ENCODE measurements around the gene ADORA2B. TPM values are rescaled to one million over a fixed set of nuclear protein-coding genes. Genes with fewer than 3 reads are reported as not detected.

ADORA2B gene
- total and polyA plus RNA-seq, 2 experiments from 2014 or later, result 10.3 to 13.7 TPM

DNA sequence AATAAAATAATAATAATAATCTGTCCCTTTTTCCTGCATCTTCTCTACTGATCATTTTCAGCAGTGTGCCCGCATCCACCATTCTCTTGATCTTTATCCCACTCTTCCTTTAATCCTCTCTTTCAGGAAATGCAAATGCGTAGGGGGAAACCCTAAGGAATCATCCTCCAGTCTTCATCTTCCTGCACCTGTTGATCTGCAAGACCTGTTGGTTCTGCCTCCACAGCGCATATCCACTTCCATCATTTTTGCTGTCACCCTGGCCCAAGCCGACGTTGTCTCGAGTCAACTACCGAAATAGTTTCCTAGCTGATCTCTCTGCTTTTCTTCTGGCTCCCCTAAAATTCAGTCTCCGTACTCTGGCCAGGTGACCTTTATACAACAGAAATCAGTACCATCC lies 24.5 kb downstream of the ADORA2B start:
- in situ Hi-C loops (cut with MboI), result no loop called here
- Histone ChIP-seq H3K9me2 (ENCODE audit: insufficient read depth) (no peaks in the 10 kb centered on the region), H3K27ac (no peak overlapping the region), H4K20me1 (ENCODE audit: insufficient read depth) (no peaks in the 10 kb centered on the region; the same call in 1 of the 2 replicates), H3K4me1 (ENCODE audit: insufficient read depth) (0 out of 2 replicates have a peak, but pooled peaks cover 3% of the 10 kb centered on the region), H2AFZ (no peak overlapping the region), H3K4me2 (ENCODE audit: unreplicated experiment) (no peak overlapping the region), H3K79me2 (ENCODE audit: insufficient read depth) (0 out of 2 replicates have a peak, but pooled peaks cover 22% of the 10 kb centered on the region), H3K9ac (no peak overlapping the region), H3K36me3 (ENCODE audit: low read depth) (no peaks in the 10 kb centered on the region), H3K4me3 (no peak overlapping the region), H3F3A (ENCODE audit: insufficient read depth) (no peaks in the 10 kb centered on the region), H3K9me3 (ENCODE audit: low read depth) (no peaks in the 10 kb centered on the region), H3K27me3 (replicated peaks; ENCODE audit: insufficient read depth) (no peaks in the 10 kb centered on the region)
- WGBS, 2 experiments (ENCODE audit: low coverage in 1 of 2, low lambda C conversion rate in 2 of 2, missing lambda C conversion rate in 2 of 2), result 98 to 100% methylated on average over 8 of the region's 8 CpGs
- no peak for TF ChIP-seq EZH2 (IDR thresholded peaks at IDR 0.05; ENCODE audit: insufficient read depth, poor library complexity, severe bottlenecking)
- TF ChIP-seq EZH2phosphoT487 (IDR thresholded peaks at IDR 0.05; ENCODE audit: insufficient read depth, low read depth), result no peak
- DNase-seq, result no peak

- TF ChIP-seq EZH2phosphoT487 (IDR thresholded peaks at IDR 0.05; ENCODE audit: insufficient read depth, low read depth), result no peak
- no peak for TF ChIP-seq EZH2 (IDR thresholded peaks at IDR 0.05; ENCODE audit: insufficient read depth, poor library complexity, severe bottlenecking)
- H3K79me2 ChIP-seq (ENCODE audit: insufficient read depth), result peaks cover 22% of the 10 kb centered on the region; the same call in 1 of the 2 replicates
- H3K4me2 ChIP-seq (ENCODE audit: unreplicated experiment), result no peak overlapping the region
- H3K9ac ChIP-seq, result no peak overlapping the region
- 0 out of 2 replicates have a peak, but pooled peaks cover 2% of the 10 kb centered on the region for H3K36me3 ChIP-seq (ENCODE audit: low read depth)
- in situ Hi-C loops (cut with MboI), result no loop called here
- H3K9me3 ChIP-seq (ENCODE audit: low read depth), result no peaks in the 10 kb centered on the region
- no peaks in the 10 kb centered on the region for H3K27me3 ChIP-seq (replicated peaks; ENCODE audit: insufficient read depth)
- no peaks in the 10 kb centered on the region for H3K9me2 ChIP-seq (ENCODE audit: insufficient read depth)
- H3F3A ChIP-seq (ENCODE audit: insufficient read depth), result no peaks in the 10 kb centered on the region
- no peaks in the 10 kb centered on the region; the same call in 1 of the 2 replicates for H4K20me1 ChIP-seq (ENCODE audit: insufficient read depth)
- DNase-seq, result no peak
- H3K4me3 ChIP-seq, result no peak overlapping the region
- 0 out of 2 replicates have a peak, but pooled peaks cover 3% of the 10 kb centered on the region for H3K4me1 ChIP-seq (ENCODE audit: insufficient read depth)
- H2AFZ ChIP-seq, result no peak overlapping the region
- WGBS, 2 experiments (ENCODE audit: low coverage in 1 of 2, low lambda C conversion rate in 2 of 2, missing lambda C conversion rate in 2 of 2), result 95% methylated on average over 2 of the region's 2 CpGs
- no peak overlapping the region for H3K27ac ChIP-seq
These were observed 25.6 kb downstream of the ADORA2B start for GRCh38 chr17:15970500-15970899.

GRCh38 chr17:15971098-15971678 lies 26.3 kb downstream of the ADORA2B start:
- no peak for DNase-seq

DNA sequence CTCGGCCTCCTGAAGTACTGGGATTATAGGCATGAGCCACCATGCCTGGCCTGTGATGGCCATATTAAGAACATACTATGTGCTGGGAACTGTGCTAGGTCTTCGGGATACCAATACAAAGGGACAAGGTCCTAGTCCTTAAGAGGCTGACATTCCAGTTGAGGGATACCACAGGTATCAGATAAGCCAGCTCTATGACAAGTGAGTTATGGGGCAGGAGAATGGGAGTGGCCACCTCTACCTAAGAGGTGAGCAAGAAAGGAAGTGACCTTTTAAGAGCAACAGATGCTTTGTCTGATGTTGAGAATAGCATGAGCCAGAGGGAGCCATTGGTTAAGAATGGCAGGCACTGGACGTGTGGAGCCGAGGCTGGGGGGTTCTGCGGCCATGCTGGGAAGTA lies 27.0 kb downstream of the ADORA2B start:
- no peak overlapping the region for H3K4me2 ChIP-seq (ENCODE audit: unreplicated experiment)
- H2AFZ ChIP-seq, result no peak overlapping the region
- H3K27me3 ChIP-seq (replicated peaks; ENCODE audit: insufficient read depth), result no peaks in the 10 kb centered on the region
- no peaks in the 10 kb centered on the region for H3F3A ChIP-seq (ENCODE audit: insufficient read depth)
- H3K9ac ChIP-seq, result no peak overlapping the region
- TF ChIP-seq EZH2phosphoT487 (IDR thresholded peaks at IDR 0.05; ENCODE audit: insufficient read depth, low read depth) (no peak), EZH2 (IDR thresholded peaks at IDR 0.05; ENCODE audit: insufficient read depth, poor library complexity, severe bottlenecking) (no peak)
- 0 out of 2 replicates have a peak, but pooled peaks cover 3% of the 10 kb centered on the region for H3K36me3 ChIP-seq (ENCODE audit: low read depth)
- H3K9me2 ChIP-seq (ENCODE audit: insufficient read depth), result no peaks in the 10 kb centered on the region
- 0 out of 2 replicates have a peak, but pooled peaks cover 3% of the 10 kb centered on the region for H3K4me1 ChIP-seq (ENCODE audit: insufficient read depth)
- DNase-seq, result no peak
- no peak overlapping the region for H3K4me3 ChIP-seq
- no peaks in the 10 kb centered on the region; the same call in 1 of the 2 replicates for H4K20me1 ChIP-seq (ENCODE audit: insufficient read depth)
- no peak overlapping the region for H3K27ac ChIP-seq
- H3K79me2 ChIP-seq (ENCODE audit: insufficient read depth), result peaks cover 11% of the 10 kb centered on the region; the same call in 1 of the 2 replicates
- 94 to 98% methylated on average over 5 of the region's 5 CpGs for WGBS, 2 experiments (ENCODE audit: low coverage in 1 of 2, low lambda C conversion rate in 2 of 2, missing lambda C conversion rate in 2 of 2)
- H3K9me3 ChIP-seq (ENCODE audit: low read depth), result no peaks in the 10 kb centered on the region
- in situ Hi-C loops (cut with MboI), result no loop called here

More at GRCh38 chr17:15971098-15971678, 26.3 kb downstream of the ADORA2B start:
- Histone ChIP-seq H3F3A (ENCODE audit: insufficient read depth) (no peaks in the 10 kb centered on the region), H3K9me2 (ENCODE audit: insufficient read depth) (no peaks in the 10 kb centered on the region), H3K9ac (no peak overlapping the region), H3K36me3 (ENCODE audit: low read depth) (0 out of 2 replicates have a peak, but pooled peaks cover 3% of the 10 kb centered on the region), H3K79me2 (ENCODE audit: insufficient read depth) (peaks cover 18% of the 10 kb centered on the region; the same call in 1 of the 2 replicates), H3K27ac (no peak overlapping the region), H3K4me1 (ENCODE audit: insufficient read depth) (0 out of 2 replicates have a peak, but pooled peaks cover 3% of the 10 kb centered on the region), H2AFZ (no peak overlapping the region), H4K20me1 (ENCODE audit: insufficient read depth) (no peaks in the 10 kb centered on the region; the same call in 1 of the 2 replicates), H3K9me3 (ENCODE audit: low read depth) (no peaks in the 10 kb centered on the region), H3K4me2 (ENCODE audit: unreplicated experiment) (no peak overlapping the region), H3K27me3 (replicated peaks; ENCODE audit: insufficient read depth) (no peaks in the 10 kb centered on the region), H3K4me3 (no peak overlapping the region)
- TF ChIP-seq EZH2phosphoT487 (IDR thresholded peaks at IDR 0.05; ENCODE audit: insufficient read depth, low read depth) (no peak), EZH2 (IDR thresholded peaks at IDR 0.05; ENCODE audit: insufficient read depth, poor library complexity, severe bottlenecking) (no peak)
- WGBS, 2 experiments (ENCODE audit: low coverage in 1 of 2, low lambda C conversion rate in 2 of 2, missing lambda C conversion rate in 2 of 2), result 85 to 92% methylated on average over 5 of the region's 5 CpGs
- in situ Hi-C loops (cut with MboI), result no loop called here

All from GM23248 (cell line).